HG03175 (cell line): ENCODE data around the gene SPATA13.

Source experiments
- ATAC-seq: cut with Tn5 transposase; IDR thresholded peaks from one replicate; pipeline ENCODE4 v1.9.1; 2021; ENCODE audit warnings: mild to moderate bottlenecking, moderate library complexity; ENCODE audit not compliant: unreplicated experiment

The SPATA13 gene

DNA sequence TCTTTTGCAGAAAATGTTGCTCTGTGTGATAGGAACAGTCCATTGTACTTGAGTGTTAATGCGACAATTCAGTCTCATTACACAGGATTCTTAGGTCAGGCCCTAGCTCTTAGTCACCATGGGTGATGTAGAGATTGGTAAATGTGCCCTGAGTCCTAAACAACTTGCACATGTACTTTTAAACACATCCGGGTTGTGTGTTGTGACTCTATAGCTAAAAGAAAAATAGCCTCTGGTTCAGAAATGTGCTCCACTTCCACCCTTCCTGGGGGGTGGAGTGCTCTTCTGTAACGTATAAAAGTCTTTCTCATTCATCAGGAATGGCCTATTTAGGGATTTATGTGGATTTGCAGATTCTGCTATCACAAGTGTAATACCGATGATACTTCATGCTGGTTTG is 5.2 kb downstream of the SPATA13 start:
- ATAC-seq: no peak

DNA sequence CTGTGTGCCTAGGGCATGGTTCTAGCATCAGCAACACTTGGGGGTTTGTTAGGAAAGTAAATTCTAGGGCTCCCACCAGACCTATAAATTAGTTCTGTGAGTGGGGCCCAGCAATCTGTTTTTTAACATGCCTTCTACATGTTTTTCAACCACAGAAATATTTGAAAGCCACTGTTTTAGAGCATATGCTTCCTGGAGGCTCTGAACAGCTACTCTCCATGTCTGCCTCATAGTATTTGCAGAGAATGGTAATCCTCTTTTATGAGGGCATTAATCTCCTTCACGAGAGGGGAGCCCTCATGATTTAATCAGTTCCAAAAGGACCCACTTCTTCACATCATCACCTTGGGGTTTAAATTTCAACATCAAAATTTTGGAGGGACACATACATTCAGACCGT is 6.0 kb downstream of the SPATA13 start:
- ATAC-seq: no peak

DNA sequence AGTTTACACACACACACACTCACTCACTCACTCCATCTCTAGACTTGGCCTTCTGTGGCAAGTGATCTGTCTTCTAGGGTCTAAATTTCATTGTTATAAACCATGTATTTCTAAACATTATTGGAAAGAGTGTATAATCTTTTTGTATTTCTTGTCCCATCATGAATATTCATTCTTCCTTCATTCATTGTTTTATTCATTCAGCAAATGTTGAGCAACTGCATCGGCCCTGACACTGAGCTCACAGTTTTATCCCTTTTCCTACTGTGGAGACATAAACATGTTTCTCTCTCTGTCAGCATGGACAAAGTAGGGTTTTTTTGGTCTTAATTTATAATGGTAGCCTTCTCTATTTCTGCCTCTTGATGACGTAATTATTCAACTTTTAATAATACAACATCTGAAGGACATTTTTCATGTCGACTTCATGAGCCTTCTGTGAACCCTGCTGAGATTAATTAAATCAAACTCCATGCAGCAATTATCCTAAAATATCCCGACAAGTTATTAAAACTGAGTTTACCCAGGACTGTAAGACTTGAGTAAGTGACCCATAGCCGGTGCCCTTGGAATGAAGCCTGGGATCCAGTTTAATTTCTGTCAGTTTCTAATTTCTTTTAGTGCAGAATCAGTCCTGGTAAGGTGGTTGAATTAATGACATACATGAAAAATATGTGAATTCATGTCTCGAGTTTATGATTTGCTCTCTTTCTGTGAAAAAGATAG is 7.3 kb downstream of the SPATA13 start:
- no peak for ATAC-seq

DNA sequence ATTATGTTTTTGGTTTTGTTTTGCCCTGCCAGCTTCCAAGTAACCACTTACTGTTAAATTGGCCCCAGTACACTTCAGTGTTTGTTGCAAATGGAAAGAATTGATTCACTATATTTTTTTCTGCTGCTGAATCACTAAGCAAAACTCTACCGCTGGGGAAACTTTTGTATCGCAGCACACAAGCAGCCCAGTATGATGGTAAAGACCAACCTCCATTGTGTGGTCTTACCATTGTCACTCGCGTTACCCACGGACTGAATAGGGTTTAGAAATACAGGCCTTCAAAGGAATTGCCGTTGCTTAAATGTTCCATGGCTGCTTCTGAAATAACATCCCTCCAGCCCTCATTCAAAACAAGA is 7.9 kb downstream of the SPATA13 start:
- ATAC-seq: no peak

DNA sequence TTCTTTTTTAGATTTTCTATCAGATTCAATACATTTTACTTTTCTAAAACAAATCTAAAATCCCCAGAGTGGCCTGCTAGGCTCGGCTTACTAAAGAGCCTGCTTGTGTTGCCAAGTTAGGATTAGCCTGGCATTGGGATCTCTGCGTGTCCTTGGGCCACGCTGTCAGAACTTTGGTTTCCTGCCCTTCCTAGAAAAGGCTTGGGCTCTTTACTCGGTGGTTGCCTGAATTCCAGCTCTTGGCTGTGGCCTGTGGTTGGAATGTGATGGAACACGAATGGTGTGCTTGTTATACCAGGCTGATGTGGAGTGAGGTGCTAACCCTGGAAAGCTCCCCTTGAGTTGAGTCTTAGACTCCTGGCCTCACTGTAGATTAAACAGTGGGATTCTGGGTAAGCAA is 8.5 kb downstream of the SPATA13 start:
- no peak for ATAC-seq

DNA sequence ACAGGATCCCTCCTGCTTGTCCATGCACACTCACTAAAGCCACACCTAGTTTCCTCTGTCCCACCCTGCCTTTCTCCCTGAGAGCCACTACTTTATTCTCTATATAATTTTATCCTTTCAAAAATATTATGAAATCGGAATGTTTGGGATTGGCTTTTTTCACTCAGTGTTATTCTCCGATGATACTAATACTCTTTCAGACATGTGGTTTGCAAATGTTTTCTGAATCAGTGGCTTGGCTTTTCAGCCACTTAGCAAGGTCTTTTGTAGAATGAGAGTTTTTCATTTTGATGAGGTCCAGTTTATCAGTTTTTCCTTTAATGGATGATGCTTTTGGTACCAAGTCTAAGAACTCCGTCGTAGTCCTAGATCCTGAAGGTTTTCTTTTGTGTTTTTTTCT is 11.6 kb downstream of the SPATA13 start:
- no peak for ATAC-seq

DNA sequence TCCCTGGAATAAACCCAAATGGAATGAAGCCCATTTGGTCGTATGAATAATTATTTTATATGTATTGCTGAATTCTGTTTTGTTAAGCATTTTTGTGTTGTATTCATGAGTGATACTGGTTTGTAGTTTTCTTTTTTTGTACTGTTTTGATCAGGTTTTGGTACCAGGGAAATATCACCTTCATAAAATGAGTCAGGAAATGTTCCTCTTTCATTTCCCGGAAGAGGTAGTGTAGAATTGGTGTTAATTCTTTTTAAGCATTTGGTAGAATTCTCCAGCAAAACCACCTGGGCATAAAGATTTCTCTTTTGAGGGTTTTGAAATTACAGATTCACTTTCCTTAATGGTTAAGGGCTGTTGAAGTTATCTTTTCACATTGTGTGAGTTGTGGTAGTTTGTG is 13.3 kb downstream of the SPATA13 start:
- no peak for ATAC-seq

DNA sequence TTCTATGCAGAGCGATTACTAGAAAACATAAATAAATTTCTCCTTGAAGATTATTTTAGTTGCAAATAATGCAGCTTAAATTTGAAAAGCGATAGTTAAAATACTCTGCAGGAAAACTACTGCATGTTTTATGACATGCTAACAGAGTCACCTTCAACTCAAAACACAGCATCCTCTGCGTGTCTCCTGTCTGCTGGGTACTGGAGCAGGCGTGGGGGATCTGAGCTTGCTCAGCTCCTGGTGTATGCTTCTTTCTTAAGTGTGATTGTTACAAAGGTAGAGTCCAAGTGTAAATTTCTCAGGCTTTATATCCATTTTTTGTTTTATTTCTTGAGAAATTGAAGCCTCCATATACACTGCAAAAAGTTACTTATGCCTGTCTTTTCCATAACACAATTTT is 15.3 kb downstream of the SPATA13 start:
- no peak for ATAC-seq

DNA sequence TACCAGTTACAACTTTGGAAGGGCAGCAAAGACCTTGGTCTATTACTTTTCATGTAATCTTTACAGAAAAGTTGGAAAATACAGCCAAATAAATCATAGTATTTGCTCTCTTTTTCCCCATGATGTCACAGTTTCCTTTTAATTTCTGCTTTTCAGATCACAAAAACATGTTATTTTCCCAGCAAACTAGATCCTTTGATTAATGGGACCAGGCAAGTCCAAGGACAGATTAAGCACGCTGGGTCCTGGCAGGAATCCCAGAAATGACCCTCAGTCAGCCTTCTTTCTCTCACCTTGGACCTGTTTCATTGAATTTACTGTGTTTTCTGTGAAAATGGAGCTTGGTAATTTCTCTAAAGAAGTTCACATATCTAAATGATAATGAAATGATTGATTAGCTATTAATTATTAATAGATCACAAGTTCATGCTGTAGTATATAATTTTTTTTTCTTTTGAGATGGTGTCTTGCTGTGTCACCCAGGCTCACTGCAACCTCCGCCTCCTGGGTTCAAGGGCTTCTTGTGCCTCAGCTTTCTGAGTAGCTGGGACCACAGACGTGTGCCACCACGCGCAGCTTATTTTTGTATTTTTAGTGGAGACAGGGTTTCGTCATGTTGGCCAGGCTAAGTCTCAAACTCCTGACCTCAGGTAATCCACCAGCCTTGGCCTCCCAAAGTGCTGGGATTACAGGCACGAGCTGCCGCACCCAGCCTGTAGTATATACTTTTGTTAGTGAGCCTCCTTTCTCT is 16.0 kb downstream of the SPATA13 start:
- no peak for ATAC-seq

DNA sequence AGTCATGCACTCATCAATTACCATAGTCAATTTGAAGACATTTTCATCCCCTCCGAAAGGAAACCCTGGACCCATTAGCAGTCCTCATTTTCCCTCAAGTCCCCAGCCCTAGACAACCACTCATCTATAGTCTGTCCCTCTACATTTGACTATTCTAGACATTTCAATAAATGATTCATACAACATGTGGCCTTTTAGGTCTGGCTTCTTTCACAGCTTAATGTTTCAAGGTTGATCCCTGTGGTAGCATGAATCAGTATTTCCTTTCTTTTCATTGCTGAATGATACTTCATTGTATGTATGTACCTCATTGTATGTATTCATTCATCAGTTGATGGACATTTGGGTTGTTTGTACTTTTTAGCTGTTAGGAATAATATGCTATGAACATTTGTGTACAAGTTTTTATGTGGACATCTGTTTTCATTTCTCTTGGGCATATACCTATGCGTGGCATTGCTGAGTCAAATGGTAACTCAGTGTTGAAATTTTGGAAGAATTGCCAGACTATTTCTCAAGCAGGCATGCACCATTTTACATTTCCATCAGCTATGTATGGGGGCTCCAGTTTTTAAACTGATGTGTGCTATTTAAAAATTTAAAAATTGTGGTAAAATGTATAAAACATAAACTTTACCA is 18.4 kb downstream of the SPATA13 start:
- ATAC-seq: no peak

DNA sequence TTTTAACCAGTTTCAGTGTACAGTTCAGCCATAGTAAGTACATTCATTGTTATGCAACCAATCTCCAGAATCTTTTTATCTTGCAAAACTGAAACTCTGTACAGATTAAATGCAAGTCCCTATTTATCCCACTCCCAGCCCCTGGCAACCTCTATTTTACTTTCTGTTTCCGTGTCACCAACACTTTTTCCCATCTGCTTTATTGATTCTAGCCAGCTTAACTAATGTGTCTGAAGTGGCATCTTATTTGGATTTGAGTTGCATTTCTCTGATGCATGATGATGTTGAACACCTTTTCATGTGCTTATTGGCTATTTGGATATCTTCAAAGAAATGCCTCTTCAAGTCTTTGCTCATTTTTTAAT is 18.9 kb downstream of the SPATA13 start:
- ATAC-seq: no peak

DNA sequence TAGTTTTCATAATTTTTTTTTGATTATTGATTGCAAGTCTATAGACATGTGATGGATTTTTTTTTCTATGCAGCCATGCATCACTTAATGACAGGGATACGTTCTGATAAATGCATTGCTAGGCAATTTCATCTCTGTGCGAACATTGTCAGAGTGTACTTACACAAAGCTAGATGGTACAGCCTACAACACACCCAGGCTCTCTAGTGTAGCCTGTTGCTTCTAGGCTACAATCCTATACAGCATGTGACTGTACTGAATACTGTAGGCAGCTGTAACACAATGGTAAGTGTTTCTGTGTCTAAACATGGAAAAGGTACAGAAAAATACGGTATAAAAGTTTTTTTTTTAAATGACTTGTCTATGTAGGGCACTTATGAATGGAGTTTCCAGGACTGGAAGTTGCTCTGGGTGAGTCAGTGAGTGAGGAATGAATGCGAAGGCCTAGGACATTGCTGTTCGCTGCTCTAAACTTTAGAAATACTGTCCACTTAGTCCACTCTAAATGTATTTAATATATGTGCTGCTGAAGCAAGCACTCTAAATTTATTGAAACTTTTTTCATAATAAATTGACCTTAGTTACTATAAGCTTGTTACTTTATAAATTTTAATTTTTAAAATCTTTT is 20.3 kb downstream of the SPATA13 start:
- ATAC-seq: no peak

DNA sequence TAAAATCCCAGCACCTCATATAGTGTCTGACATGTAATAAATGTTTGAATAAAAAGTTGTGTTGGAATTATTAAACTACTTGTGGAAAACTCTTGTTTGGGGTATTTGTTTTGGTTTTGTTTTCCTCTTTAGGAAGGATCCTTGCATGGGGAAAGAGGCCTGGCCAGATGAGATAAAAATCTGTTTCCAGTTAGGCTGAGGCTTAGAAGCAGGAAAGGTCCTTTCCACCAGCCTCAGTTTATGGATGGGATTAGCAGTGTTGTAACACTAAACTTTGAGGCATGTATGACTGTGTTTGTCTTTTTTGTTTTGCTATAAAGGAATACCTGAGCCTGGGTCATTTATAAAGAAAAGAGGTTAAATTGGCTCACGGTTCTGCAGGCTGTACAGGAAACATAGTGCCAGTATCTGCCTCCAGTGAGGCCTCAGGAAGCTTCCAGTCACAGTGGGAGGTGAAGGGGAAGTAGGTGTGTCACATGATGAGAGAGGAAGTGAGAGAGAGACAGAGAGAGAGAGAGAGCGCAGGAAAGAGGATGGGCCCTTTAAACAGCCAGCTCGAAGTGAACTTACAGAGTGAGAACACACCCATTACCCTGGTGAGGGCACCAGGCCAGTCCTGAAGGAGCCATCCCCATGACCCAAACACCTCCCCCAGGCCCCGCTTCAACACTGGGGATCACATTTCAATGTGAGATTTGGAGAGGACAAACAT is 21.6 kb downstream of the SPATA13 start:
- ATAC-seq: no peak

DNA sequence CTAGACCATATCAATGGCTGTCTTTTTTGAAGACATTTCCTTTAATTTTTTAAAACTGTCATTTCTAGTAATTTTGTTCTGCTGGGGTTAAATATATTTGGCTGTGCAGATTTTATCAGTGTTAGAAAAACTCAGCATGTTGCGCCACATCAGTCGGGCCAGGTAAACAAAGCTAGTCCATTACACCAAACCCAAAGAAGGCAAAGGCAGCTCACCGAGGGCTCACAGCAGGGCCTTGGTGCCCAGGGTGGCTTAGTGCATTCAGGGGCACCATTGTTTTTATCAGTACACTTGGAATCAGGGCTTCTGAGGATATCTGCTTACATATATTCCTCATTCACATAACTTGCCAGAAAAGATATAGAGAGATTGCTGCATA is 22.2 kb downstream of the SPATA13 start:
- no peak for ATAC-seq

DNA sequence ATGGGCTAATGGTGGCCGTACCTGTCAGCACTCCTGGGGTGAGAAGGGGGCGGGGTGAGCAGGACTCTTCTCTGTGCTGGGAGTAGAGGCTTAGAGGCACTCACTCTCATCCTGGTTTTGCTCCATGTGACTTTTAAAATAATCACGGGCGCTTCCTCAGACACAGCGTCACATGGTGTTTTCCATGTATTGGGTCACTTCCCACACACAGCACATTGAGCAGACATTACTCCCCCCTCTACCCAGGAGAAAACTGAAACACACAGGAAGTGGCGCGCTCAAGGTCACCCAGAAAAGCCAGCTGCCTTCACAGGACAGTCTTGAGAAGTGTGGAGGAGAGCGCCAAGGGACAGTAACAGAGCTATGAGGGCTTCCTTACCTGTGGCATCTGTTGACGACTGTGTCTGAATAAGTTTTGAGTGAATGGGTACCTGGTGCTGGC is 23.2 kb downstream of the SPATA13 start:
- no peak for ATAC-seq

DNA sequence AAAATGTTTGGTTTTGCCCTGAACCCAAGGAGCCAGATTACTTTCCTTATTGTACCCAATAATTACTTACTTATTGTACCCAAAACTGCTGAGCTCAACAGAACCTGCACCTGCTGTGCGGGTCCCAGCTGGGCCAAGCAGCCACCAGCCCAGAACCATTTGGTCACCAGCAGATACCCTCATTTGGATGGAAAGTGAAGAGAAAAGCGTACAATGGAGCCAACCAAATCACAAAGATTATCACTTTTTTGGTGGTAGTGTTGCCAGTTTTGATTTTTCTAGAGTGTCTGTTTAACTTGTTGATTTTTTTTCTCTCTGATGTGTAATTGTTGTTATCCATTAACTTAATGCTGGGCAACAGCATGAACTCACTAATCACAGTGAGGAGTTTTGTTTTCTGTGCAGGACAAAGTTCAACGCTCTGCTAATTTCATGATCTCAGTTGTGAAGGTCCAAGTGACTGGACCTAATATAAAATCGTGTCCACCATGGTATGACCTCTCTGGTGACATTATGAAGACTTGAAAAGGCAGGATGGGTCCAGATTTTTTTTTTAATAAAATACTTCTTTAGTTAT is 23.8 kb downstream of the SPATA13 start:
- no peak for ATAC-seq

DNA sequence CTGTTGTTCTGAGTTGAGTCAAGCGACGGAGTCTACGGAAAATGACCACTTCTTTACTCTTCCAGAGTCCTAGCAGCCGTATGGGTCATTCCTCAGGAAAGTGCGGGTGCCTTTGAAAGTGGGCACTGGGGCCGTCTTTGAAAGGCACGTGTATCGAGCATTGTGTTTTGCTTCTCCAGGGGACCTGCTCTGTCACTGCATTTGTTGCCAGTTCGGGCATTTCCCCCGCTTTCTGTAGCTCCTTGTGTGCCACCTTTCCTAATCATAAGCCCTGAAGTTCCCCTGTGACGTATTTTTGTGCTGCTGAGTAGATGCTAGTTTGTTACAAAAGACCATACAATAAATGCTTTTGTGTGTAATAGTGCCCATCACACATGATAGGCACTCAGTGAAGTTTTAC is 24.4 kb downstream of the SPATA13 start:
- no peak for ATAC-seq

DNA sequence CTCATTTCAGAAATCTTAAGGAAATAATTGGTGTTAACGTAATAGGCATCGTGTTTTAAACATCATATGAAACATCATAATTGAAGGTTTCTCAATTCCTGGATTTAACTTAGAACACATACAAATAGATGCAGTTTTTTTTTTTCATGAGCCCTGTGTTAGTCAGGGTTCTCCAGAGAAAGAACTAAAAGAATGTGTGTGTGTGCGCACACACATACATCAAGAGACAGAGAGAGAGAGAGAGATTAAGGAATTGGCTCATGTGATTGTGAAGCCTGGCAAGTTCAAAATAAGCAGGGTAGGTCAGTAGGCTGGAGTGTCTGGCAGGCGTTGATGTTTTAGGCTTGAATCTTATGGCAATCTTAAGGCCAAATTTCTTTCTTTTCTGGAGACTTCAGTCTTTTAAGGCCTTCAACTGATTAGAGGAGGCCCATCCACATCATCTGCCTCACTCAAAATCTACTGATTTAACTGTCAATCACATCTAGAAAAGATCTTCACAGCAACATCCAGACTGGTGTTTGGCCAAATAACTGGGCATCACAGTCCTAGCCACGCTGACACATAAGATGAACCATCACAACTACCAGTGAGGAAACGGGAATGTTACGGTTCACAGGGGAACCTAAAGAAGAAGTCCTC is 25.2 kb downstream of the SPATA13 start:
- ATAC-seq: no peak

DNA sequence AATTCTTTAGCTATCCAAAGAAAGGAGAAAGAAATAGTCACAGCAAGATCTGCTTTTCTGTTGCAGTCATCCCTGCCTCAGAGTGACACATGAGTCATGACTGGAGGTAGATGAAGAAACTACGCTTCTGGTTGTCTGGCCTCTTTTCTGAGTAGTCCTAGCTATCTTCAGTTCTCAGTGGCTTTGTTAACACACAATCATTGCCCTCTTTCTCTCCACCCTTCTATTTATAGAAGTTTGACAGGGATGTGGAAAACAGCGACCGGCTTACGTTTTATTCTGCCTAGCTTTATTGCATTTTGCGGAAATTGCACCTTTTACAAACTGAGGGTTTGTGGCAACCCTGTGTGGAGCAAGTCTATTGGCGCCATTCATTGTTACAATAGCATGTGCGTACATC is 26.7 kb downstream of the SPATA13 start:
- no peak for ATAC-seq

DNA sequence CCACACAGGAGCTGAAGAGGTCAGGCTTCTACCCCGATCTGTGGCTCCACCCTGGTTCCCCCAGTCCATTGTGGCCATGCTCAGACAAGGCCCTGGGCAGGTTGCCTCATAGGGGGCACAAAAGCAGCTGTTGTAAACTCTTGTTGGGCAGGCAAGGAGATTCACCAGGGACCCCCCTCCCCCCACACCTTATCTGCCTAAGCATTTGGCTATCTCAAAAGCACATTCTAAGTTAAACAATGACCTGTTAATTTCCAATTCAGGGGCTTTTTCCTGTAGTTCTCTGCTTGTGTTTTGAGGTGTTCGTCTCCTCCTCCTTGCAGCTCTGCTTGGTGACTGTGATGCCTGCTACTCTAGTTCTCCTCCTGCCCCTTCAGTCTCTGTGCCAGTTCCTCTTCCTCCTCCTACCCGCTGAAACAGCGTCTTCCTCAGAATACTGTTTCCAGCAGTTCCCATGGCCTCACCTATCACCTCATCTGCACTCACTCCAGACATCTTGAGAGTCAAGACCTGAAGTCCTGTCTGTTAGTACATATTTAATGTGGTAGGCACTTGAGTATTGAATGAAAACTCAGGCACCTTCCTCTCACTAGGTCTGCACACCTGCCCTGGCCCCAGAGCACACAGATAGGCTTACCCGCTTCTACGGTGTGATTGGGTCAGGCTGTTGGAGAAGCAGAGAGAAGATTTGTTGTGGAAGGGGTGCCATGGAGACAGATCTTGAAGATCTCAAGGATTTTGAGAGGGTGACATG is 31.7 kb downstream of the SPATA13 start:
- no peak for ATAC-seq
